ENCODE data around the gene RPTOR.

GRCh38 chr17:80771612-80772005 lies 227.0 kb downstream of the RPTOR start:
- no peak for TF ChIP-seq SP2 (tag by site-specific recombination; IDR thresholded peaks at IDR 0.05)
- no peak for TF ChIP-seq ZNF610 (tag by site-specific recombination; IDR thresholded peaks at IDR 0.05; ENCODE audit: borderline replicate concordance)
- no peak for TF ChIP-seq ZNF324 (tag by site-specific recombination; IDR thresholded peaks at IDR 0.05)
- TF ChIP-seq YY1 (tag by site-specific recombination; IDR thresholded peaks at IDR 0.05): no peak
- TF ChIP-seq ZNF292 (tag by site-specific recombination; IDR thresholded peaks at IDR 0.05; ENCODE audit: borderline replicate concordance, low read depth): no peak
- TF ChIP-seq CTCF (tag by site-specific recombination; IDR thresholded peaks at IDR 0.05): no peak
- TF ChIP-seq ZNF16 (tag by site-specific recombination; IDR thresholded peaks at IDR 0.05; ENCODE audit: low read depth): no peak
- no peak for TF ChIP-seq ZFP41 (tag by site-specific recombination; IDR thresholded peaks at IDR 0.05; ENCODE audit: borderline replicate concordance)
- TF ChIP-seq MYNN (tag by site-specific recombination; IDR thresholded peaks at IDR 0.05; ENCODE audit: borderline replicate concordance): no peak
- no peak for TF ChIP-seq RBAK (tag by site-specific recombination; IDR thresholded peaks at IDR 0.05)
- no peak for TF ChIP-seq ZNF48 (tag by site-specific recombination; IDR thresholded peaks at IDR 0.05)
- TF ChIP-seq ZNF19 (tag by site-specific recombination; IDR thresholded peaks at IDR 0.05; ENCODE audit: low read depth): no peak
